Cardiac muscle cell (in vitro differentiated cells and primary cell): ENCODE measurements around the gene INSIG2. TPM values are rescaled to one million over a fixed set of nuclear protein-coding genes. Genes with fewer than 3 reads are reported as not detected.
A peak's percentile ranks its signal among the peaks of the same experiment; 100 is the strongest.

Experiments
- DNase-seq, 2 donors: peaks; one replicate each; pipeline versions ENCODE4 v3.0.0 to v3.0.0-alpha.2; 2010 to 2017; ENCODE audit warnings: low read depth in 1 of 2, low spot score in 1 of 2
- H3K27ac ChIP-seq: fragments of 200-600 bp; sonication (generic); 2 replicates; pipeline ENCODE4 v1.5.1; 2016
- H3K27me3 ChIP-seq: fragments of 200-600 bp; sonication (generic); 2 replicates; pipeline ENCODE4 v1.6.0; 2016; ENCODE audit warnings: control low read depth
- H3K36me3 ChIP-seq: fragments of 200-600 bp; sonication (generic); 2 replicates; pipeline ENCODE4 v1.5.1; 2016; ENCODE audit warnings: control low read depth
- H3K4me1 ChIP-seq: fragments of 200-600 bp; sonication (generic); 2 replicates; pipeline ENCODE4 v1.8.1; 2017; ENCODE audit warnings: low read depth, mild to moderate bottlenecking, mixed run types
- H3K4me3 ChIP-seq: fragments of 200-600 bp; sonication (generic); 2 replicates; pipeline ENCODE4 v1.5.1; 2016; ENCODE audit warnings: mild to moderate bottlenecking
- H3K9me3 ChIP-seq: fragments of 200-600 bp; sonication (generic); 2 replicates; pipeline ENCODE4 v1.5.1; 2017; ENCODE audit warnings: low read depth, mild to moderate bottlenecking, control low read depth
- polyA plus RNA-seq: library from polyadenylated mRNA; unstranded; fragments of >200 nt; fragmentation: Nextera tagmentation; extraction: Ambion mirVana; gene quantifications from 2 replicates; pipeline ENCODE4 v1.2.1, GENCODE V29; 2016
- total RNA-seq: library from RNA; depleted of rRNA; stranded (reverse); fragments of >200 nt; gene quantifications from 2 replicates; pipeline ENCODE4 v1.2.3, GENCODE V29; 2016
- TF ChIP-seq, protein P1 (sequence below): IDR thresholded peaks from 2 replicates; pipeline ENCODE4 v1.5.1; 2012; ENCODE audit warnings: low read depth, mild to moderate bottlenecking, low read length

The INSIG2 gene
- total and polyA plus RNA-seq, 2 experiments from 2014 or later: 12.4 to 62.2 TPM

DNA sequence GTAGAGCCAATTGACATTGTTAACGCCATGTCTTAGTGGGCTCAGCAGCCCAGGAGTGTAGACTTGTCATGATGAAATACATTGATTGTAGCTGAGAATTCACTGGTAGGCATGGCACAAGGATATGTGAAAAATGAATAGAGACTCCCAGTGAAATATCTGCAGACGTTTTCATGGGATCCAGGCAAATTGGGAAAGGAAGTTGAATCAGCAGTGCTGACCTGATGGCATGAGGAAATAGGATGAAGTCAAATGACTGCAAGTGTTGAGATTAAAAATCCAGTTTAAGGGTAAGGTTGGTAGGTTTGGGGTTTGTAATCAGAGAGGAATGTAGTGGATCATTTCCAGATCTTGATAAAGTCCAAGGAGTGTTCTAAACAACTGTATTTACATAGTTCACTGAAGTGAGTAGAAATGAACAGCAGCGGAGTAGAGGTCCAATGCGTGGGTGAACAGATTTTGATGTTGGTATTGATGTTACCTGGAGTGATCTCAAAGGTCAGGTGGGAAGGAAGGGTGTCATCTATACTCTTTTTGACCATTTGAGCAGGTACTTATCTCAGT is 24.6 kb downstream of the INSIG2 start:
- Histone ChIP-seq H3K9me3 (no peaks in the 10 kb centered on the region), H3K36me3 (peaks cover 22% of the 10 kb centered on the region), H3K4me3 (no peak overlapping the region), H3K4me1 (no peaks in the 10 kb centered on the region), H3K27me3 (no peaks in the 10 kb centered on the region), H3K27ac (no peak overlapping the region)
- DNase-seq: peak in 1 of 2 donors; percentile 63
- TF ChIP-seq, protein P1, sequence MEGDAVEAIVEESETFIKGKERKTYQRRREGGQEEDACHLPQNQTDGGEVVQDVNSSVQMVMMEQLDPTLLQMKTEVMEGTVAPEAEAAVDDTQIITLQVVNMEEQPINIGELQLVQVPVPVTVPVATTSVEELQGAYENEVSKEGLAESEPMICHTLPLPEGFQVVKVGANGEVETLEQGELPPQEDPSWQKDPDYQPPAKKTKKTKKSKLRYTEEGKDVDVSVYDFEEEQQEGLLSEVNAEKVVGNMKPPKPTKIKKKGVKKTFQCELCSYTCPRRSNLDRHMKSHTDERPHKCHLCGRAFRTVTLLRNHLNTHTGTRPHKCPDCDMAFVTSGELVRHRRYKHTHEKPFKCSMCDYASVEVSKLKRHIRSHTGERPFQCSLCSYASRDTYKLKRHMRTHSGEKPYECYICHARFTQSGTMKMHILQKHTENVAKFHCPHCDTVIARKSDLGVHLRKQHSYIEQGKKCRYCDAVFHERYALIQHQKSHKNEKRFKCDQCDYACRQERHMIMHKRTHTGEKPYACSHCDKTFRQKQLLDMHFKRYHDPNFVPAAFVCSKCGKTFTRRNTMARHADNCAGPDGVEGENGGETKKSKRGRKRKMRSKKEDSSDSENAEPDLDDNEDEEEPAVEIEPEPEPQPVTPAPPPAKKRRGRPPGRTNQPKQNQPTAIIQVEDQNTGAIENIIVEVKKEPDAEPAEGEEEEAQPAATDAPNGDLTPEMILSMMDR: no peak

DNA sequence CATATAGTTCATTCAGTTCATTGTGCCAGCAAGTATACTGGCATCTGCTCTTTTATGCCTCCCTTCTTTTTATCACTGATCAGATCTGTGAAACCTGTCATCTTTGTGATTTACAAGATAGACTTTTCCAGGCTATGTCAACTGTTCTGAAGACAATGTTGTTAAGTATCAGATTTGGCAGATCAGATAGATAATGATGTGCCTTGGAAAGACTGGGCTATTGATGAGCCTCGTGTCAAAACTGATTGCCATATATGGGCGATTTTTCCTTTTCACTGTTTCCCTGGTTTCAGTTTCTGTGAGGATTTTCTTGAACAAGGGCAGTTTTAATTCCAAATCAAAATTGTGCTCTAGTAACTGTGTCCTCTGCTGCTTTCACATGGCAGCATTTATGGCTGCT is 26.6 kb downstream of the INSIG2 start:
- no peak for DNase-seq
- TF ChIP-seq, protein P1: no peak
- H3K4me1 ChIP-seq: no peaks in the 10 kb centered on the region

DNA sequence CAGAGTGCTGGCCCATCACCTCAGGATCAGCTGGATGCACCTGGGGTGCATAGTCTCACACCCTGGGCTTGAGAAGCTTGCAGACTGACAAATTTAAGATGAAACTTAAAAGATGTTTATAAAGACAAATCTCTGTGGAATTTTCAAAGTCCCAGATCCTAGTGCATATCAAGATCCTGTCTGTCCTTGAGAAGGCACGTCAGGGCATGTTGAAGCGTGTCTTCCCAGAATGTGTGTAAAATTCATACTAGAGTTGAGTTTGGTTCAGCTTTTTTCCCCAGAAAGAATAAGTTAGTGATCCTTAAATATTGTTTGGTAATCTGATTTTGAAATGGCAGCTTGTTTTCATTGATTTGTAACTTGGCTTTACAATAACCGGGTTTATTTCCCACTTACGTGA is 27.5 kb downstream of the INSIG2 start:
- TF ChIP-seq, protein P1: no peak
- Histone ChIP-seq H3K9me3 (no peaks in the 10 kb centered on the region), H3K27ac (no peak overlapping the region), H3K4me3 (no peak overlapping the region), H3K27me3 (no peaks in the 10 kb centered on the region), H3K36me3 (no peaks in the 10 kb centered on the region), H3K4me1 (no peaks in the 10 kb centered on the region)
- DNase-seq: no peak

More for the DNA sequence above, 26.6 kb downstream of the INSIG2 start:
- H3K9me3 ChIP-seq: no peaks in the 10 kb centered on the region
- no peak overlapping the region for H3K4me3 ChIP-seq
- H3K27me3 ChIP-seq: no peaks in the 10 kb centered on the region
- peaks cover 2% of the 10 kb centered on the region for H3K36me3 ChIP-seq
- no peak overlapping the region for H3K27ac ChIP-seq

DNA sequence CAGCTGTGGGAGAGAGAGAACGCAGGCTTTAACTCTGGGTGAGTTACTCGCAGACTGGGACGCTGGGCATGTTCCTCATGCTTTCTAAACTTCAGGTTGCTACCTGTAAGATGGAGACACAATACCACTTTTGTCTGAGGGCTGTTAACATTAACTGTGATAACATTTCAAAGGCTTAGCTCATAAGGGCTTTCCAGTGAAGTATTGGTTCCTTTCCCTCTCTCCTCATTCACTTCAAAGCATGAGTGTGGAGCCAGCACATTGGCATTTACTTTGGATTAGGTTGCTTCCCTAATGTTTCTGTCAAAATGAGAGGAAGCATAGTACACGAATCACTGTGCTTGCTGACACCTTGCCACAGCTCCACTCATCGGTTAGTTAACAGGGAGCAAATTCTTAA is 30.2 kb downstream of the INSIG2 start:
- Histone ChIP-seq H3K27ac (no peak overlapping the region), H3K27me3 (no peaks in the 10 kb centered on the region), H3K4me1 (no peaks in the 10 kb centered on the region), H3K4me3 (no peak overlapping the region), H3K36me3 (no peaks in the 10 kb centered on the region), H3K9me3 (no peaks in the 10 kb centered on the region)
- DNase-seq: no peak
- TF ChIP-seq, protein P1: no peak

DNA sequence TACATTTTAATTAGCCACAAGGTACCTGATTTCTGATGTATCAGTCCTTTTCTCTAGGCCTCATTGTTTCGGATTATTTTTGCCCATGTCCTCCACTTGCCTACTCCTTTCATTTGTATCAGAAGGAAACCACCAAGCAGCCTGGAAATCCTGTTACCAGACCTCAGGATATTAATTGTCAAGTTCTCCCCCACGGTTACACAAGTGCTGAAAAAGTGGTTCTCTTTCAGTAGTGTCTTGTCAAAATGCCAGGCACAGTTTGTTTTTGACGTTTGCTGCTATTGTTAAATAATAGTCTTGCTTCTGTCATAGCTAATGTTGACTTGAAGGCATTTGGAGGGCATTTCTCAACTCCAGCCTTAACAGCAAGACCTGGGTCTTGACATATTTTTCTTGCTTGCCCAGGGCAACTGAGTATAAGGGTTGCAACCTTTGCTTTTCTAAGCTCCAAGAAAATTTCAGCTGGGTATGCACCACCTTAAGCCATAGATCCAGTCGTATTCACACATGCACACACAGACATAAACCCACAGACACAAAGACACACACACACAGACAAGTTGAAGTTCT is 31.0 kb downstream of the INSIG2 start:
- H3K36me3 ChIP-seq: no peaks in the 10 kb centered on the region
- no peak overlapping the region for H3K4me3 ChIP-seq
- DNase-seq: peak in 1 of 2 donors; percentile 53
- no peaks in the 10 kb centered on the region for H3K9me3 ChIP-seq
- no peaks in the 10 kb centered on the region for H3K27me3 ChIP-seq
- H3K4me1 ChIP-seq: no peaks in the 10 kb centered on the region
- TF ChIP-seq, protein P1: no peak
- H3K27ac ChIP-seq: no peak overlapping the region
